Panc1 (cell line): ENCODE results near the gene MINDY4B. TPM values are rescaled to one million over a fixed set of nuclear protein-coding genes. Genes with fewer than 3 reads are reported as not detected.

ENCODE experiments used
- ATAC-seq: fragments of 200-7000 bp; cut with Tn5 transposase; 2 replicates; pipeline ENCODE4 v1.9.1; 2020; ENCODE audit warnings: mild to moderate bottlenecking, moderate library complexity
- BruUV-seq: library from RNA; stranded (reverse); fragments of 400-500 nt; replicated peaks from 2 replicates; lab custom pipeline; 2021; lab: Mats Ljungman, UMichigan
- CTCF ChIA-PET: fragments of 300-600 bp; sonication (Branson Sonifier 250); formaldehyde crosslinking; loops from one replicate; lab custom pipeline; 2022; ENCODE audit warnings: antibody characterized with exemption; lab: Charles Lee
- POLR2A ChIA-PET: fragments of 300-600 bp; sonication (Branson Sonifier 250); formaldehyde crosslinking; loops from one replicate; lab custom pipeline; 2022; ENCODE audit warnings: antibody characterized with exemption; lab: Charles Lee
- DNase-seq: peaks from one replicate; pipeline ENCODE4 v3.0.0-alpha.2; 2010; ENCODE audit warnings: low read depth, low spot score
- H3K27ac ChIP-seq: 2 replicates; pipeline ENCODE4 v1.5.1; 2011; ENCODE audit warnings: mild to moderate bottlenecking, low read length, inconsistent platforms
- H3K27me3 ChIP-seq: fragments of 200-500 bp; sonication (Bioruptor generic); 2 replicates; pipeline ENCODE4 v1.6.0; 2014; ENCODE audit warnings: low read length, inconsistent platforms; ENCODE audit not compliant: control insufficient read depth, insufficient read depth
- H3K36me3 ChIP-seq: fragments of 200-500 bp; sonication (Bioruptor generic); 2 replicates; pipeline ENCODE4 v1.5.1; 2014; ENCODE audit warnings: inconsistent platforms, mild to moderate bottlenecking, low read length, moderate library complexity; ENCODE audit not compliant: control insufficient read depth, insufficient read depth
- H3K4me1 ChIP-seq: 2 replicates; pipeline ENCODE4 v1.5.1; 2011; ENCODE audit warnings: inconsistent platforms, mild to moderate bottlenecking, low read length, moderate library complexity; ENCODE audit not compliant: control insufficient read depth, insufficient read depth
- H3K4me3 ChIP-seq, 2 experiments: 2 replicates each; pipeline ENCODE4 v1.5.1; 2011 to 2012; ENCODE audit warnings: low read depth in 2 of 2, low read length in 2 of 2, mild to moderate bottlenecking in 2 of 2, inconsistent platforms in 1 of 2, moderate library complexity in 1 of 2
- H3K9me3 ChIP-seq: fragments of 200-500 bp; sonication (Bioruptor generic); 2 replicates; pipeline ENCODE4 v1.5.1; 2014; ENCODE audit warnings: low read depth, mild to moderate bottlenecking, inconsistent platforms, low read length, moderate library complexity; ENCODE audit not compliant: control insufficient read depth, insufficient read depth
- POLR2AphosphoS5 ChIP-seq: IDR thresholded peaks from 2 replicates; pipeline ENCODE4 v1.6.1; 2012; ENCODE audit warnings: mild to moderate bottlenecking, low read depth, low read length, moderate library complexity
- REST ChIP-seq, 2 experiments: IDR thresholded peaks; 2 replicates each; pipeline ENCODE4 v1.6.1; 2011 to 2012; ENCODE audit warnings: low read depth in 2 of 2, control low read depth in 1 of 2, low read length in 1 of 2, mild to moderate bottlenecking in 1 of 2, moderate library complexity in 1 of 2; ENCODE audit not compliant: insufficient read depth in 1 of 2
- SIN3A ChIP-seq: IDR thresholded peaks from 2 replicates; pipeline ENCODE4 v1.6.1; 2012; ENCODE audit warnings: low read depth, mild to moderate bottlenecking, low read length, moderate library complexity, borderline replicate concordance; ENCODE audit not compliant: insufficient read depth
- TCF7L2 ChIP-seq: IDR thresholded peaks from 2 replicates; pipeline ENCODE4 v1.6.1; 2011; ENCODE audit warnings: mild to moderate bottlenecking, low read depth, low read length, inconsistent platforms
- in situ Hi-C: cut with HindIII; loops from 2 replicates; pipeline ENCODE4 v1.10.0; 2016; ENCODE audit warnings: low sequenced_read_pairs, low pct_unique_long_range_greater_than_20kb
- intact Hi-C: fragments of 100-400 bp; cut with micrococcal nuclease; formaldehyde crosslinking; loops from one replicate; pipeline ENCODE4 v1.10.0; 2022; ENCODE audit not compliant: unreplicated experiment
- total RNA-seq: library from RNA; stranded (reverse); gene quantifications from one replicate; pipeline ENCODE4 v1.2.1, GENCODE V29; 2021; ENCODE audit not compliant: unreplicated experiment
- TF ChIP-seq, protein P1 (sequence below): fragments of 450-650 bp; IDR thresholded peaks from 2 replicates; pipeline ENCODE4 v1.5.1; 2017; ENCODE audit warnings: mild to moderate bottlenecking

The MINDY4B gene
- total RNA-seq, 1 experiment from 2014 or later: not detected

DNA sequence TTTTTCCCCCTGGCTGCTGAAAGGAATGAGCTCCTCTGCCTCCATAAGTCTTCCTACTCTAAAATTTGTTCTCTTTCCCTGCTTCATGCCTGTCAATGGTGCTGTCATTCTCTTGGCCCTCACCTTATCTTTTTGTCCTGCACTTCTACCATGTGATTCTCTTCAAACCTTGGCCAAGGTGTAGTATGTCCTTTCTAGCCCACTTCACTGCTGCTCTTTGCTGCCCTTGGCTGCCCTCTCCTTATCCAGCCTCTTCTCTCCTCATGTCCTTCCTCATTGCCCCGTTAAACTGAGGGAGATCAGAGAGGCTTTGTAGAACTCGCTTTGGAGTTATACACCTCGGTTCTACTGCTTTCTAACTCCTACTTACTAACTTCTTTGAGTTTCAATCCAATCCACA, 19.7 kb downstream of the MINDY4B start:
- TF ChIP-seq TCF7L2: no peak
- TF ChIP-seq, protein P1, sequence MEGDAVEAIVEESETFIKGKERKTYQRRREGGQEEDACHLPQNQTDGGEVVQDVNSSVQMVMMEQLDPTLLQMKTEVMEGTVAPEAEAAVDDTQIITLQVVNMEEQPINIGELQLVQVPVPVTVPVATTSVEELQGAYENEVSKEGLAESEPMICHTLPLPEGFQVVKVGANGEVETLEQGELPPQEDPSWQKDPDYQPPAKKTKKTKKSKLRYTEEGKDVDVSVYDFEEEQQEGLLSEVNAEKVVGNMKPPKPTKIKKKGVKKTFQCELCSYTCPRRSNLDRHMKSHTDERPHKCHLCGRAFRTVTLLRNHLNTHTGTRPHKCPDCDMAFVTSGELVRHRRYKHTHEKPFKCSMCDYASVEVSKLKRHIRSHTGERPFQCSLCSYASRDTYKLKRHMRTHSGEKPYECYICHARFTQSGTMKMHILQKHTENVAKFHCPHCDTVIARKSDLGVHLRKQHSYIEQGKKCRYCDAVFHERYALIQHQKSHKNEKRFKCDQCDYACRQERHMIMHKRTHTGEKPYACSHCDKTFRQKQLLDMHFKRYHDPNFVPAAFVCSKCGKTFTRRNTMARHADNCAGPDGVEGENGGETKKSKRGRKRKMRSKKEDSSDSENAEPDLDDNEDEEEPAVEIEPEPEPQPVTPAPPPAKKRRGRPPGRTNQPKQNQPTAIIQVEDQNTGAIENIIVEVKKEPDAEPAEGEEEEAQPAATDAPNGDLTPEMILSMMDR: no peak
- TF ChIP-seq REST (IDR thresholded peaks at IDR 0.05; ENCODE audit: insufficient read depth in 1 of 2, low read depth in 2 of 2, low read length in 1 of 2): no peak
- TF ChIP-seq POLR2AphosphoS5: no peak
- no peak for TF ChIP-seq SIN3A
- intact Hi-C loops (no loop called here), in situ Hi-C loops (no loop called here)
- Histone ChIP-seq H3K27ac (no peak overlapping the region), H3K9me3 (no peaks in the 10 kb centered on the region), H3K27me3 (peaks cover 25% of the 10 kb centered on the region), H3K4me1 (no peaks in the 10 kb centered on the region), H3K36me3 (no peaks in the 10 kb centered on the region), H3K4me3 (no peak overlapping the region)
- DNase-seq: no peak
- BruUV-seq: no TSS peak
- ATAC-seq: no peak
- CTCF ChIA-PET: no interaction called here
- POLR2A ChIA-PET: no interaction called here

GRCh38 chr3:150878996-150879575, 26.2 kb downstream of the MINDY4B start:
- no peaks in the 10 kb centered on the region for H3K36me3 ChIP-seq
- no peak overlapping the region for H3K4me3 ChIP-seq
- ATAC-seq: no peak
- in situ Hi-C loops: no loop called here
- TF ChIP-seq REST (IDR thresholded peaks at IDR 0.05; ENCODE audit: insufficient read depth in 1 of 2, low read depth in 2 of 2, low read length in 1 of 2) (no peak), POLR2AphosphoS5 (no peak), TCF7L2 (no peak), SIN3A (no peak)
- TF ChIP-seq, protein P1: no peak
- H3K27me3 ChIP-seq: peaks cover 39% of the 10 kb centered on the region
- BruUV-seq: no TSS peak
- intact Hi-C loops: no loop called here
- ChIA-PET CTCF (no interaction called here), POLR2A (no interaction called here)
- no peak overlapping the region for H3K27ac ChIP-seq
- no peaks in the 10 kb centered on the region for H3K9me3 ChIP-seq
- DNase-seq: no peak
- no peaks in the 10 kb centered on the region for H3K4me1 ChIP-seq
